Epithelial cell of esophagus (primary cell): Measurements from ENCODE around the gene AGBL1.
A peak's percentile ranks its signal among the peaks of the same experiment; 100 is the strongest.

Experiments used
- DNase-seq: peaks from one replicate; pipeline ENCODE4 v3.0.0; 2010; ENCODE audit warnings: low read depth
- H3K4me3 ChIP-seq: 2 replicates; pipeline ENCODE4 v1.5.1; 2011; ENCODE audit warnings: mild to moderate bottlenecking, low read length, control low read depth
- CTCF ChIP-seq: IDR thresholded peaks from 2 replicates; pipeline ENCODE4 v1.5.1; 2011; ENCODE audit warnings: low read depth, mild to moderate bottlenecking, low read length, control low read depth, inconsistent platforms; ENCODE audit not compliant: insufficient read depth; ENCODE audit errors: missing control alignments

AGBL1 gene

DNA sequence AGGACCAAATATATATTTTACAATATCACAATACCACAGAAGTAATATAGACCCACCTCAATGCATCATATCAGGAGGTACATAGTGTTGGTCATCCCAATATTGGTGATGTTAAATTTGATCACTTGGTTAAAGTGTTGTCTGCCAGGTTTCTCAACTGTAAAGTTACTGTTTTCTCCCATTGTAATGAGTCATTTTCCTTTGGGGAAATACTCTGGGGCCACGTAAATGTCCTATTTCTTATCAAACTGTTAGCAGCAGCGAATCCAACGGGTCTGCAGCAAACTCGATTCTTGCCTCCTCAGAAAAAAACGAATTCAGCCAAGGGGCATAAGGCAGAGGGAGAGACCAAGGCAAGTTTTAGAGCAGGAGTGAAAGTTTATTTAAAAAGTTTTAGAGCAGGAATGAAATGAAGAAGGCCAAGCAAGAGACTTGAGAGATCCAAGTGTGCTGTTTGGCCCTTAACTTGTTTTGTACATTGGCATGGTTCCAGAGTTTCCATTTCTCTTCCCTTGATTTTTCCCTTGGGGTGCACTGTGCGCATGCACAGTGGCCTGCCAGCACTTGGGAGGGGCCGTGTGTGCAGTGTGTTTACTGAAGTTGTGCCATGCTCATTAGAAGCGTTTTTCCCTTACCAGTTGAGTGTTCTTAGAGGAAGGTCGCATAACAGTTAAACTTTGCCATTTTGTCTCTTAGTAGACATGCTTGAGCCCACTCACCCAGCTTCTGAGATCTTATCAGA lies 512.5 kb downstream of the AGBL1 start:
- no peak for TF ChIP-seq CTCF
- no peak overlapping the region for H3K4me3 ChIP-seq
- no peak for DNase-seq

DNA sequence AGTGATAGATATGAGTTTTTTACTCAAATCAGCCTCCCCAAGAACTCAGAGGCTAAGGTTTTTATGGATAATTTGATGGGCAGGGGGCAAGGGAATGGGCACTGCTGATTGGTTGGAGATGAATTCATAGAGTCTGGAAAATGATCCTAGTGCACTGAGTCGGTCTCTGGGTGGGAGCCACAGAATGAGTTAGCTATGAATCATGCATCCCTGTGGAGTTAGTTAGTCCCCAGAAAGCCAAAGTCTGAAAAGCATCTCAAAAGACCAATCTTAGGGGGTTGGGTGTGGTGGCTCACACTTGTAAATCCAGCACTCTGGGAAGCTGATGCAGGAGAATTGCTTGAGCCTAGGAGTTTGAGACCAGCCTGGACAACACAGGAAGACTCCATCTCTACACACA lies 516.1 kb downstream of the AGBL1 start:
- no peak overlapping the region for H3K4me3 ChIP-seq
- DNase-seq = peak; percentile 19
- TF ChIP-seq CTCF = no peak

- no peak overlapping the region for H3K4me3 ChIP-seq
- no peak for DNase-seq
- TF ChIP-seq CTCF = no peak
Measured at GRCh38 chr15:86603466-86603865, 523.8 kb downstream of the AGBL1 start.

DNA sequence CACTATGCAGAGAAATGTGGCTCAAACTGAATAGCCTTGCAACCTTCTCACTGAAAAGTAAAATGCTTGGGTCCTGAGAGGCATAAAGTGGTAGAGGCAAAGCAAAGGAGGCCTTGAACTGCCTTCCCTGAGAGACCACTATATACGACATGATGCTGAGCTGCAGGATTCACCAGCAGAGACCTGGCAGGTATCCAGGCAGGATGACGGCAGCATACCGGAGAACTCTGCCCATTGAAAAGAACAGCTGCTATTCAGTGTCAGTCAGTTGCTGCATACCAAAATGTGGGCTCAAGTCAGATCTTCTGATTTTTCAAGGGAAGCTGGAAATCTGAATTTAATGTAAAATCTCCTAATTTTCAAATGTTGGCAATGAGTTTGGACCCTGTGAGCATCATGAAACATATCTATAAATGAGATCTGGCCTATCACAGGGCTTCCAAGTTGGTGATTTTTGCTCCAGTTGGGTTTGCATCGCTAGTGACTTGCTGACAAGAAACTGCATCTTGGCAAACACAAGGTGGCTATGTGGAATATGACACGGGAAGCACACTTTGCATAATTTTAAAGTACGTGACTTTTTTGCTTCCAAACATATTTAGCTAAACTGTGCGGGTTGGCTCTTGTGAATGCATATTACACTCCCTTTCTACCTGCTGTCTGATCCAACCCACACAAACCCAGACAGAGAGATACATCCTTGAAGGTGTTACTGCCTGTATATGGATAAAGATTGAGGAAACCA lies 529.0 kb downstream of the AGBL1 start:
- peak; percentile 71 for DNase-seq
- no peak for TF ChIP-seq CTCF
- no peak overlapping the region for H3K4me3 ChIP-seq

DNA sequence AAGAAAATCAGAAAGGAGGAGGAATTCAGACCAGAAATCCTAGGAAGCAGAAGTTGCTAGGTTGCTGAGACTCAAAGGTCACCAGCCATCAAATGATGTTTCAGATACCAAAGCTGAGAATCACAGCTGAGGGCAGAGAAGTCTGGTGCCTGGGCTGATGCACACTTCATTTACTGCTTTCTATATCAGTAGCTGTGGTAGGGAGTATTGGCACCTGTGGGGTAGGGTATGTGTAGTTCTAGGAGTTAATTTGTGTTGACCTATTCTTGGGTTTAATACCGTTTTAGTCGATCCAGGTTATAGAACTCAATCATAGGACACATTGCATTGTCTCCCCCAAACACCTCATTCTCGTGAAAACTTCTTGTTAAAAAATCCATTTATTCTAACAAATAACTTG lies 529.6 kb downstream of the AGBL1 start:
- no peak overlapping the region for H3K4me3 ChIP-seq
- no peak for DNase-seq
- TF ChIP-seq CTCF = no peak

GRCh38 chr15:86610038-86610437 lies 530.4 kb downstream of the AGBL1 start:
- TF ChIP-seq CTCF = no peak
- no peak for DNase-seq
- no peak overlapping the region for H3K4me3 ChIP-seq

- H3K4me3 ChIP-seq = no peak overlapping the region
- no peak for TF ChIP-seq CTCF
- peak; percentile 89 for DNase-seq
Measured at GRCh38 chr15:86611417-86612040, 531.9 kb downstream of the AGBL1 start.
